HG02798 (cell line): Measurements from ENCODE around the gene FTMT.
"Not testable (repeated sequence)": the region's sequence is repeated elsewhere in the genome, so short reads cannot be mapped to it uniquely, and the experiment has no call there.

ENCODE experiments used
- ATAC-seq: cut with Tn5 transposase; IDR thresholded peaks from one replicate; pipeline ENCODE4 v1.9.1; 2021; ENCODE audit warnings: mild to moderate bottlenecking; ENCODE audit not compliant: unreplicated experiment, poor library complexity

The FTMT gene

DNA sequence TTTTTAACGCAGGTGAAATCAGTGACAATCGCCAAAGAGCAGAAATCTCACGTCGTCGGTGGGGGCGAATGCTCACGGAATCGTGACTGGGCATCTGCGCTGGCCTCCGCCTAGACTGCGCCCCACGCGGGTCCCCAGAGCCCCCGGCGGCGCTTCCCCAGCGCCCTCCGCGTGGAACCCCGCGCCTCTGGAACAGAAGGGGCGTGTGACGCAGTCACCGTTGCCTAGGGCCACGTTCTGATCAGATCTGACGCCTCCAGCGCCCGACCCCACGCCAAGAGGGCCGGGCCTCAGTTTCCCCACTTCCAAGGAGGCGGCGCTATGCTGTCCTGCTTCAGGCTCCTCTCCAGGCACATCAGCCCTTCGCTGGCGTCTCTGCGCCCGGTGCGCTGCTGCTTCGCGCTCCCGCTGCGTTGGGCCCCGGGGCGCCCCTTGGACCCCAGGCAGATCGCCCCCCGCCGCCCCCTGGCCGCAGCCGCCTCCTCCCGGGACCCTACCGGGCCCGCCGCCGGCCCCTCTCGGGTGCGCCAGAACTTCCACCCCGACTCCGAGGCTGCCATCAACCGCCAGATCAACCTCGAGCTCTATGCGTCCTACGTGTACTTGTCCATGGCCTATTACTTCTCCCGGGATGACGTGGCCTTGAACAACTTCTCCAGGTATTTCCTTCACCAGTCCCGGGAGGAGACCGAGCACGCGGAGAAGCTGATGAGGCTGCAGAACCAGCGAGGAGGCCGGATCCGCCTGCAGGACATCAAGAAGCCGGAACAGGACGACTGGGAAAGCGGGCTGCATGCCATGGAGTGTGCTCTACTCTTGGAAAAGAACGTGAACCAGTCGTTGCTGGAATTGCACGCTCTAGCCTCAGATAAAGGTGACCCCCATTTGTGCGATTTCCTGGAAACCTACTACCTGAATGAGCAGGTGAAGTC lies at the start of gene FTMT:
FTMT (plus strand) TSS at position 240 of the 932 bp plus-strand sequence; CDS start at position 322, 82 bp downstream.
- ATAC-seq, result no peak

DNA sequence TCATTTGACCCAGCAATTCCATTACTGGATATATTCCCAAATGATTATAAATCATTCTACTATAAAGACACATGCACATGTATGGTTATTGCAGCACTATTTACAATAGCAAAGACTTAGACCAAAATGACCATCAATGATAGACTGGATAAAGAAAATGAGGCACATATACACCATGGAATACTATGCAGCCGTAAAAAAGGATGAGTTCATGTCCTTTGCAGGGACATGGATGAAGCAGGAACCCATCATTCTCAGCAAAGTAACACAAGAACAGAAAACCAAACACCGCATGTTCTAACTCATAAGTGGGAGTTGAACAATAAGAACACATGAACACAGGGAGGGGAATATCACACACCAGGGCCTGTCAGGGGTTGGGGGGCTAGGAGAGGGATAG lies 46.4 kb upstream of the FTMT start:
- not testable (repeated sequence) for ATAC-seq

DNA sequence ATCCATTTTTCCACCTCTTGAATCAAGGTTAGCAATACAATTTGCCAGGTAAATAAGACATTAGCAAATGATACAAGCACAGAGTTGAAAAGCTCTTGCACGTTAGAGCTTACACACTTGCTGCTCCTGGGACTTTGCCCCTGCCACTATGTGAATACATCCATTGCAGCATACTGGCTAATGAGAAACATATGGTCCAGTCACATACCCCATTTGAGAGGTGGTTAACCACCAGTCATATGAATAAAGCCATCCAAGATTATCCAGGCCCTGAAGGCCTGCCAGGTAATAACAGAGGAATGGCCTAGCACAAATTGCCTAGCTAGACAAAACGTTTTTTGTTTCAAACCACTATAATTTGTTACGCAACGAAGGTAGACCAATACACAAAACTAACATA lies 45.8 kb upstream of the FTMT start:
- ATAC-seq, result no peak

DNA sequence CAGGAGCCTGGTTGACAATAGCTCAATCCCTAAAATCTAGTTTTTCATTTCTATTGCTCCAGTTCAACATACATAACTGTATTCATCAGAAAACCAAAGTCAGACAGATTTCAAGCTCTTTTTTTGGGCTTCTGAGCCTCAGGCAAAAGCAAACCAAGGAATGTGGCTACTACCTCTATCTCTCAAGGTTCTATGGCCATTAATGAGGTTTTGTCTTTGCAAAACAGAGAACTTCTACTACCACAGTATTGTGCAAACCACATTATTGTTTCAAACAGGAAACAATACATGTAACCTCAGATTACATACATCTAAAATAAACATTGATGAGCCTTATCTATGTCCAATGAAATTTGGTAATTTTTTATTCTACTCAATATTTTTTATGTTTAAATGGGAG lies 35.5 kb upstream of the FTMT start:
- no peak for ATAC-seq

DNA sequence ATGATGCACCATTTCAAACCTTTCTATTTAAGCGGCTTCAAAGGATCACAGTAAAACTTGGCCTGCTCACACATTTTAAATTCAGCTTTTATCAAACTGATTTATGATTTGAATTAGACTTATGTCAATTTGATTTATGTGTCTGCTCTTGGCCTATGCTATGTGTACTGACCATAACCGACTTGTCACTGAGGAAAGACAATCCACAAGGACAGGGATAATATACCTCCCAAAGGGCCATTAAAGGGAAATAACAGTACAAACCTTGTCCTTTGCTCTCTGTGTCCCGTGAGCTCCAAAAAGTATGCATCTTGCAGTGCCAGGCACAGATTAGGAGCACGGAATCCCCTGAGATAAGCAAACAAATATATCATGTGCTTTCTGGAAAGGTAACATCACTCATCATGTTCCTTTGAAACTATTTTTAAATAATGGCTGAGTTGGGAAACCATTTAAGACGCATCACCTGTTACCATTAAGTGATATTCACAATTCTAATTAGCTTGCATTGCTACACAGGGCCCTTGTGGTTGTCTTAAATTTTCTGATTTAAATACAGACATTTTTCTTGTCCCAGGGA lies 31.9 kb upstream of the FTMT start:
- no peak for ATAC-seq

DNA sequence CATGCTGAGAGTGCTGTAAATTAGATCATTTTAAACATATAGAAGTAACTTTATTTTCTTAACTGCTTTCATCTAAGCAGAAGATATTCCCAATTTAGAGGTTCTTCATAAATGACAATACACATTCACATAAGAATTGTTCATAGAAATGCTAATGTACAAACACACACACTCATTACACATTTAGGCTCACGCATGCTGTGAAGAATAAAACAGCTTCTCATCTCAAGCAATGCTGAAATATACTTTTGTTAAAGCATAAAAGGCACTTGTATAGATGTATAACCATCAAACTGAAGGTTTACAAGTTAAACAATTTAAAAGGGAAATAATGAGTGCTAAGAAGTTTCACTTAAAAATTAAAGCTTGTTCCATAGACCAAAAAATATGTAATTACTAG lies 18.1 kb upstream of the FTMT start:
- ATAC-seq, result no peak

DNA sequence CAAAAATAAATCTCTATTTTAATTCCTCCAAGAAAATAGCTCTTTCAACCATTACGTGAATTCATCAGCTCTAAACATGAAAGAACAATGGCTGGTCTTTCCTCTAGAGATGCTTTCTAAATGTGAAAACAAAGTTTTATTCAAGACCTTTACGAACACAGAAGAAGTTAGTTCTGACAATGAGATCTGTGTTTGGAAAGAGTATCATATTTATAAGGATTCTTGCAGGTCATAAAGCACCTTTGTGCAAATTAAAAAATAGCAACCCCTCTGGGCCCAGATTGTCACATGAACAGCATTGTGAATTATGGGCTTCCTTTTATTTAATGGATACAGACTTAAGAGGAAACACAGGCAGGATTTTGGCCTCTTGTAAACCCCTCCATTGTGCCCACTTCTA lies 17.7 kb upstream of the FTMT start:
- ATAC-seq, result no peak

DNA sequence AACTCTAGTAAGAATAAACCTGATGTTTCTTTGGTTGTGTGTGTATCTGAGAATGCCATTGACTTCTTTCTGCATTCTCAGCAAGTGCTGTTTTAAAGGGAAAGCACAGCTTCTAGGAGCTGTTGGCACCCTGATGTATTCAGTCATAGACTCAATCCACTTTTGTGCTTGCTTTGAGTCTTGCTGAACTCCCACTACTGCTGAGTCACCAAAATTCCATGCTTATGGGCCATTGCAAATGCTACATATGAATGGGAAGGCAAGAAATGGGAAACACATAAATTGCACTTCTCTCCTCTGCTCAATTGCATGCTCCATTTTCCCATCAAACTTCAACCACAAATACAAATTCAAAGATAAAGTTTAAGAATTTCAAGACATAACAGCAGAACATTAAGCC lies 9.8 kb upstream of the FTMT start:
- no peak for ATAC-seq

DNA sequence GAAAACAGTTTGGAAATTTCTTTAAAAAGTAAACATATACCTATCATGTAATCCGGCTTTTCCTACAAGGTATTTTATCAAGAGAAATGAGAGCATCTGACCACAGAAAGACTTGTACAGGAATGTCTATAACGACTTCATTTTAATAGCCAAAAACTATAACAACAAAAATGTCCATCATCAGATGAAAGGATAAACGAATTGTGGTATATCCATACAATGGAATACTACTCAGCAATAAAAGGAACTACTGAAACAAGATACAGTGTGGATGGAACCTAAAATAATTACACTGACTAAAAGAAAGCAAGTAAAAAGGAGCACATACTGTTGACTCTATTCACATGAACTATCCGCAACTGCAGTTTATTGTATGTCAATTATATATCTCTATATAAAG lies 1.4 kb upstream of the FTMT start:
- no peak for ATAC-seq

DNA sequence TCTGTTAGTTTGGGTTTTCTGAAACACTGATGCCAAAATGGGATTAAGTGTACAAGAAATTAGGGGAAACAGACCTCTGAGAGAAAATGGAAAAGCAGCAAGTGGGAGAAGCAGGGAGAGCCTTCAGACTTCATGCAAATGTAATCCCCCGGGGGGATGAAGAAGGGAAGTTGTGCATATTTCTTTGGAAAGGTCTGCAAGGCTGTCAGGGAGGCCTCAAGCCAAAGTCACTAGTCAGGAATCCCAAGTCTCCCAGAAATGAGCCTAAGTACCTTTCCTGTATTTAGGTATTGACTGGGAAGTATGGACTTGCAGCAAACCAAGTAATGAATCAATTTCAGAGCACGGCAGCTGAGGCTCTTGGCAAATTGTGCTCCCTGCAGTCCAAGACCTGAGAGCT lies 2.2 kb downstream of the FTMT start:
- ATAC-seq, result no peak

DNA sequence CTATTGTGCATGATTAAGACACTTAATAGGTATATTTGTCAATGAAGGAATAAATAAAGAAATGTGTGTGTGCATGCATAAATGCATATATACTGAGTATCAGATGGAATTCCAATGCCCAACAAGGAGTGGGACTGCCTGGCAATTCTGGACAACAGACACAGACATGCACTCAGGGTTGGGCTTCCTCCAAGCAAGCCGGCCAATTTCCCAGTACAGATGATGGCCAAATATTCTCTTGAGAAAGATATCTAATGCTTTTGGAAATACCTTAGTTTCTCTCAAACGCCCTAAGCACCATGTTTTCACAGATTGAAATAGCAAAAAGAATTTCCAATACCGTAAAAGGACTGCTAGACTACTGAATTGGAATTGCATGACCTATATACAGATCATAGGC lies 11.1 kb downstream of the FTMT start:
- no peak for ATAC-seq

DNA sequence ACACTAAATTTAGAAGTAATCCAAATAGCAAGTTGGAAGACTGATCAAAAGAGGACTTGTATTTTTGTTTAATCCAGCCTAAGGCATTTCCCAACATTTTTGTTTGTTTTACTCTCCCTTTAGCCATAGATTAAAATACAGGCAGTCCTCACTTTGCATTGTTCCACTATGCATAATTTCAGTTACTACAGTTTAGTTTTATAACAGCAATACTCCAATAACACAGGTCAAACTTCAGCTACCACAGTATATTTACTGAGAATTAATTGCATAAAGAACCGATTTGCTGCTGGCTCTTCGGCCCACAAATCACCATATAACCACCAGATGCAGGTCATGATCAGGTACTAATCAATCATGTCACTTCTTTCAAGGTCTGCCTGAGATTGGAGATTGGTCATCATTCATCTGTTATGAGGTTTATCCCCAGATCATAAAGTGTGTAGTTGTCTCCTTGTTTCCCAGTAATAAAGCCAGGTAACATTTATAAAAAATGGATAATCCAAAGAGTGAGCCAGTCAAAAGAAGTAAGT lies 12.1 kb downstream of the FTMT start:
- ATAC-seq, result no peak

DNA sequence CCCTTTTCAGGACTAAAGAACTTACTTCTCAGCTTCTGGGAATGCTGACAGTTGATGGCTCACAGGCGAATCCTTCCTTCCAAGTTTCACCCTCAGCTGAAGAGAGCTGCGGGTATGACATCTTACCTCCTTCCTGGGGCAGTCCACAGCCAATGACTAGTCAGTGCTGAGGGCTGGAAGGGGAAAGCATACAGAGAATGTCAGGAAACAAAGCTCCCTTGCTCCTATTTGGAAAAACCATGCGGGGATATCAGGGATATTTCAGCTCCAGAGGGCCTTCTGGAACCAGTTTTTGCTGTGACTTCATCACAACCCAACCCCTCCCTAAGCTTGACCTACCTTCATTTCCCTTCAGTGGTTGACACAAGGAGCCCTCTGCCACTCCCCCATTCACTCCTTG lies 15.7 kb downstream of the FTMT start:
- ATAC-seq, result no peak

DNA sequence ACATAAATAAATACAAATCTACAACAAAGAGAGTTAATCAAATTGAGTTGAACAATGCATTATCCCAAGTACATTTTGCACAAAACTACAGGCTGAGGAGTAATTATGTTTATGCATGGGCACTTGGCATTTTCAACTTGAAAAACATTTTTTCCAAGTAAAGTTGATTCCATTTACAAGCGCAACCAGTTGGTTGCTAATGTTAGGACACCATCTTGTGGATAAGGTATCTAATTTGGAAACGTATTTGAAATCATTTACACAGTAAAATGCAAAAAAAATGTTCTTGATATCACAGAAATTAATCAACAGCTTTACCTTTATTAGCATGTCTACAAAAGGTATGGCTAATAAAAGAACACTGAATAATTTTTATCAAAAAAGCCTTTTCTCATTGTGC lies 18.8 kb downstream of the FTMT start:
- ATAC-seq, result no peak

DNA sequence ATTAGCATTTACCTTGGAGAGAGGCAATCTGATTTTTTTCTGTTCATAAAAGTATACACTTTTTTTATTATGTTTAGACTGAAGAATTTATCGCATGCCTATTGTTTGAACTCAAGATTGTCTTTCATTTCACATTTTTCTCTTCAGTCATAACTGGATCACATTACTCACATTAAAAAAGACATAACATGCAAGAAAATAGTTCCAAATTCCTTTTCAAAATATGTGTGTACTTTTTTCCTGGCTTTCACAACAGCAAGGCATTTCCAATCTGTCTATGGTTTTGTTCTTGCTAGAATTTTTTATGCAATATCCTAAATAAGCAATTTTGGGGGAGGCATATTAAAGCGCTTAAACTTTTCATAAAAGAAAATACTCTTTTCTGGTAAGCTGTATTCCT lies 21.2 kb downstream of the FTMT start:
- no peak for ATAC-seq

DNA sequence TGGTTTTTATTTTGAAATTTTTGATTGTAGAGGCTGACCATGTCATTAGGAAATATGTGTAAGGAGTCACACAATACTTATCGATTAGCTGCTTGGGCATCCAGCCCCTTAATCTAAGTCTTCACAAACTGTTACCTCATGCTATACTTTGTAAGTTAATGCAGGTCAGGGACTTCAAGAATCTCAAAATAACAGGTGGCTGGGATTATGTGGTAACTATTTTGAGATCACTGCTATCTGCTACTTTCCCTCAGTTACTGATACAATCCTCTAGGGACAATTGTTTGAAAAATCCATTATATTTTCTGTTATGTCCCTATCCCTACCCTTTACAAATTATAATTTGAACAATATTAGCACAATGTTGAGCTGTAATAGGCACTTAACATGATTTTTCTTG lies 21.7 kb downstream of the FTMT start:
- no peak for ATAC-seq

DNA sequence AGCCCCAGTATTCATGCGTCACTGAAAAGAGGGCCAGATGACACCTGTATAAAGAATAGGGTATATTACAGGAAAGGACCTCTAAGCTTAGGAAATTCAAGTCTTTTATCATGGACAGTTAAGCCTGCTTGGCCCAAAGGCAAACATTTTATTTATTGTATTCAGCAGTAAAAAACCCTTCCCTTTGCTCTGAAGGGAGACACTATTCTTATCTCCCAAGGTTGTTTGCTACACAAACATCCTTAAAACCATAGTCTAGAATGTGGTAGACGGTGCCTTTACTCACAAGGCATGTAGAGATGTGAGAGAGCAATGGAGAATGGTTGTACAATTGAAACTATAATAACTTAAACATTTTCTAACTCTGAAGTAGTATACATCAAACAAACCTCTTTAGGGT lies 33.9 kb downstream of the FTMT start:
- no peak for ATAC-seq

DNA sequence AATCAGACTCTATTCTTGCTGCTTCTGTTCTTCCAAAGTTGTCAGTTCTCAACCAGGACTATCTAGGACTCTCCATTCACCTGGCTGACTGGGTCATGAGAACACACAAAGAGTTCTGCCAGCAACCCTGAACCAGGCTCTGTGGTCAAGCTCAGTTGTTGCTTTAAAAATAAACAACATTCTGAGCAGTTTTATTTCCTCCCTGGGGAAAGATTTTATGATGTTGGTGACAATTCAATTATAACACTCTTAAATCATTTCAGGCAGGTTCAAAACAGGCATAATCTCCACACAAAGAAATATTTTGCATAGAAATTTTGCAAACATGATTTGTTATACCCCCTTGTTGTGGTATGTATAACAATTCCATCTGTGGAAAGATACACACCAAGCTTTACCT lies 36.0 kb downstream of the FTMT start:
- no peak for ATAC-seq

DNA sequence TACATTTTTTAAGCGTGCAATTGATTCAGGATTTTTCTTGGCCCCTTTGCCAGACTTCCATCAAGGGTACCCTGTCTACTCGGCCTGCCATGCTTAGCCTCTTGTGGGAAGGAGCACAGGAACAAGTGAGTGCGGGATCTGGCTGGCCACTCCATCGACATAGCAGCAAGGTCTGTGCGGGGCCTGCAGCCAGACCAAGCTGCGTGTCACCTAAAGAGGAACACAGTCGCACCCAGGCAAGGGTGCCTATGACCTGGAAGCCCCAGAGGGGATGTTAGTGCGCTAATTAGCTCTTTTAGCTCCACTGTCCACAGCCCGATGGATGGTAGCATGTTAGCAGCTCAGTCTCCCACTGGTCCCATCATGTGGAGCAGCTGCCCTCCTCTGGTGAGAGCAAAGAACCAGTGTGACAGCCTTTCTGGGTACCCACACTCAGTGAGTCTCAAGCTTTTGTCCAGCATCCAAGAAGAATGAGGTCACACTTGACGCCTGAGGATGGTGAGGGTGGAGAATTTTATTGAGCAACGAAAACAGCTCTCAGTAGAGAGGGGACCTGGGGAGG lies 38.7 kb downstream of the FTMT start:
- no peak for ATAC-seq

DNA sequence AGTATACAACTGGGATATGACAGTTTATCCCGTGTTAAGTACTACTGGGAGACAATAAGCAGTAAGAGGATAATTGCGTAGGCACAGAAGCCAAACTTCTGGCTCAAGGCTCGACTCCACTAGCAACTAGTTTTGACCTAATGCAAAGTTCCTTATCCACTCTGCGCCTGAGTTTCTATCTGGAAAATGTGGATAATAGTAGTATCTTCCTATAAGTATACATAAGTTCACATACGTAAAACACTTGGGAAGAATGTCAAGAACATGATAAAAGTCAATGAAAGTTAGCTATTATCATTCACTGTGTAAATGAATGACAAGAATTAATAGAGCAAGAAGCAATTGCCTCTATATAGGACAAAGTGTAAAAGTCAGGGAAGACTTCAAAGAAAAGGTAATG lies 45.7 kb downstream of the FTMT start:
- no peak for ATAC-seq

DNA sequence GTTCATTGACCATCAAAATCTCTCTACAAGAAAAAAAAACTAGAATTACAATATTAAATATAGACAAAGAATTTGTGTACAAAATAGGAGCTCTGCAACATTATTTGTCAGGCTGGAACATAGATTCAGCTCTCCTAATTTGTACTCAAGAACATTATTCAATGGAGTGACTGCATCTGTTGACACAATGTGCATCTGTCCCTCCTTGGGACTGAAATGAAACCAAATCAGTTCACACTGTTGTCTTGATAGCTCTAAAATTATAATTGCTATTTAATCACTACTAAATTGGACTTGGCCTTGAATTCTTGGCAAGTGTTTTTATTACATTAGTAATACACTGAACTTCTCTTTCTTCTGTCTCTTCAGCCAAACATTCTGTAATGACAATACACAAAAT lies 47.7 kb downstream of the FTMT start:
- no peak for ATAC-seq
